Activated CD8-positive, alpha-beta memory T cell treated with anti-CD3 and anti-CD28 coated beads for 4 hours (primary cell): ENCODE results near the gene ABHD16B.
"Not testable (repeated sequence)": the region's sequence is repeated elsewhere in the genome, so short reads cannot be mapped to it uniquely, and the experiment has no call there.

Experiments used
- DNase-seq, 2 donors: peaks; one replicate each; pipeline ENCODE4 v3.0.0-alpha.2; 2020; ENCODE audit warnings: low read depth in 2 of 2

Gene ABHD16B

DNA sequence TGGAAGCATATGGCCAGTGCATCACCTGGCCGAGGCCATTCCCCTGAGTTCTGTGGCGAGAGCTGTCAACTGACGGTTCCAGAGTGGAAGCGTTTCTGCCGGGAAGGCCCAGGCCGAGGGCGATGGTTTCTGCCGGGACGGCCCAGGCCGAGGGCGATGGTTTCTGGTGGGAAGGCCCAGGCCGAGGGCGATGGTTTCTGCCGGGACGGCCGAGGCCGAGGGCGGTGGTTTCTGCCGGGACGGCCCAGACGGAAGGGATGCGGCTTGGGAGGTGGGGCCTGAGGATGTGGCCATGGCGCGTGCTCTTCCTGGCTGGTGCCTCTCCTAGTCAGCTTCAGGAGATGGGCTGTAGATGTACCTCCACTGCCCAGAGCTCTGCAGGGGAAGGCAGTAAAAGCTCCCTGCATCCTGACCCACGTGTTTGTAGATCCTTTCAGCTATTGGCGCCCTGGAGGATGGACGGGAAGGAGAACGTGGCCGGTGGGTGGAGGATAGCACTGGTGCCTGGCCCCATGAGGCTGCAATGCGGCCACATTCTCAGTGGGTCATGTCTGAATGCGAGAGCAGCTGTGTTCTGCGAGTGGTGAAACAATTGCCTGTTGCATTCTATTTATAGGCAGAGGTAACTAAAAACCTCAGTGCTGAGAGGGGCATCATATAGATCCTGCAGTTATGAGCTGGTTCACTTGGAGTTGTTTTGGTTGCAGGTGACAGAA, 16.6 kb downstream of the ABHD16B start:
- no peak for DNase-seq

DNA sequence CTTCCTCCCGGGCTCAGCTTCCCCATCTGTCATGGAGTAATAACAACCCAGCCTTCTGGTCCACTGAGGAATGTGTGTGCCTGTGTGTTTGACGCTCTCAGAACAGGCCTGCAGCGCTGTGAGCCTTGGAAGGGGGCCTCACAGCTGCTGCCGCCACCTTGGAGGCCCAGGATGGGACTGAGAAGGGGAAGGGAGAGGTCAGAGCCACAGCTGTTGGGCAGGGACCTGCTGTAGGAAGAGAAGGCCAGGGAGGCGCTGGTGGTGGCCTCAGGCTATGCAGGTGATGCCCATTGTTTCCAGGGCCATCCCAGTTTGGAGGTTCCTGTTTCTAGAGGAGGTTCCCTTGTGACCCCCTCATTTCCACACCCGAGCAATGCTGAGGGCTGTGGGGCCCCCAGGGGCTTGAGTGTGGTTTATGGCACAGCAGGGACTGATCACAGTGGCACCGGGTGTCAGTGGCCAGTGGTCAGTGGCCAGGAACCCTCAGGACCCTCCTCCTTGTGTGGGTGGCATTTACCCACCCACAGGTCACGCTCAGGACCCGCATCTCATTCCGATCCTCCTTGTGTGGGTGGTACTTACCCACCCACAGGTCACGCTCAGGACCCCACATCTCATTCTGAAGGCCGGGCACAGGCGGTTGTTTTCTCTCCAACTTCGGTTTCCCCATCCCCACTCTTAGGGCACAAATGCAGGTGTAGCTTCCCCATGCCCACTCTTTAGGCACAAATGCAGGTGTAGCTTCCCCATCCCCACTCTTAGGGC, 17.8 kb downstream of the ABHD16B start:
- no peak for DNase-seq

DNA sequence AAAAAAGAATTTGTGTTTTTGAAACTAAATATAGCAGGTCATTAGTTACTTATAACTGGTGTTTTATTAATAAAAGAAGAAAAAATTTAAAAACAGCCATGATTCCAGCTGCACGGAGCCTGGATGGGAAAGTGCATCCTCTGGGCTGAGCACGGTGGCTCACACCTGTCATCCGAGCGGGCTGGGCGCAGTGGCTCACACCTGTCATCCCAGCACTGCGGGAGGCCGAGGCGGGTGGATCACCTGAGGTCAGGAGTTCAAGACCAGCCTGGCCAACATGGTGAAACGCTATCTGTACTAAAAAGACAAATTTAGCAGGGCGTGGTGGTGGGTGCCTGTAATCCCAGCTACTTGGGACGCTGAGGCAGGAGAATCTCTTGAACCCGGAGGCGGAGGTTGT, 19.6 kb downstream of the ABHD16B start:
- DNase-seq, result not testable (repeated sequence)

DNA sequence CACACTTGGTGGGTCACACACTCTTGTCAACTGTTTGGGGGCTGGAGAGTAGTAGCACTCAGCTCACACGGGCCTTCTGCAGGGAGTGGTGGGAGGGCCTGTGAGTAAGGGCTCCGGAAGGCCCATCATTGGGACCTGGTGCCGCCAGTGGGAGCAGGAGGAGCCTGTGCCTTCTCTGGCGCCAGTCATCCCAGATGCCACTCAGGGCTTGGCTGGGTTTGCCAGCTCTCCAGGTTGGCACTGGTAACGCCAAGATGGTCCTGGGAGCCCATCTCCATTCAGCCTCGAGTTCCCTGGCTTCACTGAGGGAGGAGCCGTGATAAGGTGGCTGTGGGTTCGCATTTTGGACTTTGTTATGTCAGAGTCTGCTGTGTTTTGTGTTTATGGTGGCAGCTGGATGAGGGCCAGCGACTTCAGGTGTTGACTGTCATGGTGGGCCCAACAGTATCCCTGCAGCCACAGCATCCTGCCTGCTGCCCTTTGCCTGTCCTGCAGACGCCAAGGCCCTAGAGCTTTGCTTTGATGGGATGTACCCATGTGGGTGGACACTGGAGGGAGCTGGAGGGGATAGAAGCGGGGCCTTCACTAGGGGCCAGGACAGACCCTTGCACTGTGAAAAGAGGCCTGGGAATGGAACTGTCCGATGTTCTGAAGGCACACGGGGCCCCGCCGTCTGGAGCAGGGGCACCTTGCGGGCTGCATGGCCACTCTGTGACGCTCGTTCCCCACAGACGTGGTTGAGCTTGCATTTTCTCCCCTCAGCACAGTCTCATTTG, 20.3 kb downstream of the ABHD16B start:
- DNase-seq, result no peak

DNA sequence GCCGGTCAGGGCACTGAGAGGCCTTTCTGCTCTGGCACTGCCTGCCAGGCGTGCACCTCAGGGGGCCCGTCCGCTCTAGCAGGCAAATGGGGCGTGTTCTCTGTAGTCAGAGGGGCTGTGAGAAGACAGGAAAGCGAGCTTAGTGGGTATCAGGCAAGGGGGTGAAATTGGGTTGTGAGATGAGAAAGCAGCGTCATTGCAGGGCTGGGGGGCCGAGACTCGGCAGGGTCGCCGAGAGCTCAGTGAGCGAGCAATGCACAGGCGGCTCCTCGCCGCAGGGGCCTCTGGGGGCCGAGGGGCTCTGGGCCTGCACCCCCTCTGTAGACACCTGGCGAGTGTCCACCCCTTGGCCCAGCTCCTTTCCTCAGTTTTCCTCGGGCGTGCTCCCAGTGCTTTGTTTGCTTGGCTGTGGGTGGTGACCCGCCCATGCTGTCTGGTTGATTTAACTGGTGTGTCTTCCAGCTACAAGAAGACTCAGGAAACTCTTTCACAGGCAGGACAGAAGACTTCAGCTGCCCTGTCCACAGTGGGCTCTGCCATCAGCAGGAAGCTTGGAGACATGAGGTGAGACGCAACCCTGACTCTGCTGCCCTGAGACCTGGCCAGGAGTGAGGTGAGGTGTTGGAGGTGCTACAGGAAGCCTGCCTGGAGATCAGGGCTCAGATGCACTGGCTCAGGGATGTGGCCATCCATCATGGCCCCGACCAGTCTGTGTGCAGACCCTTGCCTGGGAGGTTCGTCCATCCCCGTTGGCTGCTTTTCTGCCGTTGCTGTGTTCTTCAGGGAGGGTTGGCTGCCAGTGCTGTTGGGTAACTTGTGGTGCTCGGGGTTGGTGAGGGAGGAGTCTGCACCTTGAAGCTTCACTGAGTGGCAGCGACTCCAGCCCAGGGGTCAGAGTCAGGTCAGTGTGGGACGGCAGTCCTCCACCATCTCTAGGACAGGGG, 21.2 kb downstream of the ABHD16B start:
- no peak for DNase-seq

DNA sequence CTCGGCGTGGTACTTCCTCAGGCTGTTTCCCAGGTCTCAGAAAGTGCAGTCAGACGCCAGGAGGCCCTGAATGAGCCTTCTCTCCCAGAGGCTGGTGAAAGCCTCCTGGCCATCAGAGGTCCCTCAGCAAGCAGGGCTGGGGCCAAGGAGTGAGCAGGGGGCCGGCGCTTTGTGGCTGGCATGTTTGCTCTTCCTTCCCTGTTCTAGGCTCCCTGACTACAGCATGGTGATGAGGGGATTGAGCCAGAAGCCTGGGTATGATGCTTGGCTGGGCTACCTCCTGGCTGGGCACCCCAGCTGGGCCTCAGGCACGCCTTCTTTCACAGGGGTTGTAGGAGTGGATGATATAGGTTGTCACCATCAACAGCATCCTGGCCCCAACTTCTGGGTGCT, 21.9 kb downstream of the ABHD16B start:
- no peak for DNase-seq

DNA sequence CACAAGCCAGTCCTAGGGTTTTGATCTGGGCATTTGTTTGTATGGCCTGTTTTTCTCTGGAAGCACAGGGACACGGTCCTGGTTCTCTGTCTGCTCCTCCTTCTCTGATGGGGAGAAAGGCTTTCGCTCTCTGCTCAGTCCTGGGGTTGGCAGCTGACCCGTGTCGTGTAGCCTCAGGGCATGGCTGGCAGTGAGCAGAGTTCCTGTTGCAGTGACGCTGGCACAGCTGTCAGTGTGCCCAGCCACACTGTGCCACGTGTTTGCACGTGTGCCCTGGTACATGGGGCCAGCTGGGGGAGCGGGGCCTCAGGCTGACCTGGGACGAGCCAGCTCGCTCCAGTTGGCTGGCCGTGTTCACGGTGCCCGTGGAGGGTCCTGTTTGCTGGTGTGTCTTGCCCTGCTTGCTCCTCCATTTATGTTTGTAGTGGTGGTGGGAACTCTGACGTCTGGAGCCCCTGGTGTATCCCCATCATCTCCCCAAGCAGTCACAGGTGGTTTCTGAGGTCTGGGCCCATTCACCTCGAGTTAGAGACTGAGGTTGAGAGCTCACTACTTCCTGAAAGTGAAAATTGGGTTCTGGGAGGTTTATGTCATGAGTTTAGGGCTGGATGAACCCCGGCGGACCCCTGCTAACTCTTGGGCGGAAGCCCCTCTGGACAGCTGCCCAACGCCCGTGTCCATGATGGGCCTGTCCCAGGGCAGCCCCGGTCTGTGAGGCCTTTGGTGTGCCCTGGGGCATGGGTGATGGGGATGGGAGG, 23.4 kb downstream of the ABHD16B start:
- DNase-seq, result no peak

DNA sequence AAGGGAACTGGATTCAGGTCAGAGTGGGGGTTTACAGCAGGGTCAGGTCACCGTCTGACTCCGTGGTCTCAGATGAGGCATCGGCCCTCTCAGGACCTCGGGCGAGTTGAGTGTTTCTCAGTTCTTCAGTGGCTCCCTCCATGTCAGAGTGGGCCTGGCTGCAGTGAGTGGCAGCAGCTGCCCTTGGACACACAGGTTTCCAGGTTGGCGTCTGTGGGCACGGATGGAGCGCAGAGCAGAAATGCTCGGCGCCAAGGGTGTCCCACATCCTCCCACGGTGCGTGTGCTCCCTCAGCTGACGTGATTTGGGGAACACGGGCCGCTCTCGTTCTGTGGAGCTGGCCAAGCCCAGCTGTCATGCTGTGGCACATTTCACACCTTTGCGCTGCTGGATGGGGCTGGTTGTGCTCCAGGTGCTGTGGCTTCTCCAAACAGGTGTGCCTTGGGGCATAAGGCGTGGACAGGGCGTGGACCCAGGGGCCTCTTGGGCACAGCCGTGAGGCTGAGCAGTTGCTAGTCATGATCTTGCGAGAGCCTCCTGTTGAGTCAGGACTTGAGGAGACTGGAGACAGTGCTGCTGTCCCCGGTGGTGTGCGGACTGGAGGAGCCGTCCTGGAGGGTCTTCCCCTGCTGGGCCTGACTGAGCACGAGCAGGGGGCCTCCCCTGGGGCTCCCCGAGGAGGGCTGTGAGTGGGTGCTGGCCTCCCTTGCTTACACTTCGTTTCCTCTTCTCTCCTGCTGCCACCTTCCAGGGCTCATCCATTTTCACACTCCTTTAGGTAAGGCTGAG, 24.2 kb downstream of the ABHD16B start:
- DNase-seq, result no peak

DNA sequence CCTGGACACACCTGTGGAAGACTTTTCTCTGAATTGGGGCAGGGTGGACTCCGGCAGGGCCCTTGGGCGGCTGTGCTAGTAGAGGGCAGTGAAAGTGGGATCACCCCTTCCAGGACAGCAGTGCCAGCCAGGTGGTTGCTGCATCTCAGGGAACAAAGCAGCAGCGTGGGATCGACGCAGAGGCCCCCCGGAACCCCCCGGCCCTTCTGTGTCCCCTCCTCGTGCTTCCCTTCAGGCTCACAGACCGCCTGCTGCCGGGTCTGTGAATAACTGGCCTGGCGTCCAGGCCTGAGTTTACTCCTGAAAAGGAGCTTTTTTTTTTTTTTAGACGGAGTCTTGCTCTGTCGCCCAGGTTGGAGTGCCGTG, 24.7 kb downstream of the ABHD16B start:
- no peak for DNase-seq

DNA sequence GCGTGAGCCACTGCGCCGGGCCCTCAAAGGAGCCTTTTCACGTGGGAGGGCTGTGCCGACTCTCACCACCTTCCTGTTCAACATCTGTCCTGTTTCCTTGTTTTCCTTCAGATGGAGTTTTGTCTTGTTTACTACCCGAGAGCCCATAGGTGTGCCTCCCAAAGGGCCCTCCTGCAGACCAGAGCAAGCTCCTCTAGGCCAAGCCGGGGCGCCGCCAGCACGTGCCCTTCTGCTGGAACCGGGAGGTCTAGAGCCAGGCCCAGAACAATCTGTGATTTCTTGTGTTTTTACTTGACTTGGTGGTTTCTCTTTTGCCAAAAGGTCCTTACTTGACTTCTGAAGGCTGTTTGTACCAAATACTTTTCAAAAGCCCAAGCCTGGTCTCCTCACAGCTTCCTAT, 25.6 kb downstream of the ABHD16B start:
- no peak for DNase-seq

DNA sequence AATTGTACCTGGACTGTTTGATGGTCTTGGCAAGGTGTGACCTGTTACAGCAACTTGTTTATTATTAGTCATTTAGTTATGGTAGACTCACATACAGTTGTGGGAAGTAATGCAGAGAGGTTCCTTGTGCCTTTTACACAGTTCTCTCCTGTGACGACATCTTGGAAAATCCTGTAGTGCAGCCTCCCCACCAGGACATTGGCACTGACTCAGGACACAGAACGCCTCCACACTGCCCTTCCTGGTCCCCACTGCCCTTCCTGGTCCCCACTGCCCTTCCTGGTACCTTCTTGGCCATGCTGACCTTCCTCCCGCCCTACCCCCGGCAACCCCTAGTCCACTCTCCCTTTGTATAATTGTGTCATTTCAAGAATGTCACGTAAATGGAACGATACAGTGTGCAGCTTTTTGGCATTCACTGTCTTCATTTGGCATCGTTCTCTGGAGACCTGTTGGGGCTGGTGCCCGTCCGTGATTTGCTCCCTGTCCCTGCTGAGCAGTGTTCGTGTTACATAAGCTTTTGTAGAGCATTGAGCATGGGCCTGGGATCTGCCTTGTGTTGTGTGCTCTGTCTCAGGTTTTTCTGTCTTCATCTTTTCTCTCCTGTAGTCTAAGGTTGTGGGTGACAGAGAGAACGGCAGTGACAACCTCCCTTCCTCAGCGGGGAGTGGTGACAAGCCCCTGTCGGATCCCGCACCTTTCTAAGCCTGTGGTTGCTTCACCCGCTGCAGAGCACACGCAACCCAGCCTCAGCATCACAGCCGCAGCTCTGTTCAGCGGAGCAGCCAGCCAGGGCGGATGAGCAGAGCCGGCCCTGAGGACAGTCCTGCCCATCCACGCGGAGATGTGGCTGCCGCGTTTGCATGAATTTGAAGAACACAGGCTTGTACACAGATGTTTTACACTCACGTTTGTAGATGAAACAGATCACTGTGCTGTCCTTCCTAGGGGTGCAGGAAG, 28.2 kb downstream of the ABHD16B start:
- no peak for DNase-seq

DNA sequence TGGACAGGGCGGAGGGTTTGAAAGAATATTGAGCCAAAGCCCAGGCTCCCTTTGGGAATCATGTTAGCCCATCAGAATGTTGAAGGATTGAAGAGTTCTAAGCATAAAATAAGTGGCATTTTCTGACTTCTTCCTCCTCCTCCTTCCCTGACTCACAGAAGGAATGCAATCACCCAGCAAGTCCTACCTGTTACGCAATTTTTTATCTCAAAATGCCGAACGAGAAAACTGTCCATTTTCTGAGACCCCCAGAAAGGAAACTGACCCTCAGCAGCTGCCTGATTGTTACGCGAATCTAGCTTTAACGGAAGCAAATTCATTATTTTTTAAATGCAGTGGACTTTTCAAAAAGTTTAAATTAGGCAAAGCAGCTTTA, 28.9 kb downstream of the ABHD16B start:
- DNase-seq, result no peak

DNA sequence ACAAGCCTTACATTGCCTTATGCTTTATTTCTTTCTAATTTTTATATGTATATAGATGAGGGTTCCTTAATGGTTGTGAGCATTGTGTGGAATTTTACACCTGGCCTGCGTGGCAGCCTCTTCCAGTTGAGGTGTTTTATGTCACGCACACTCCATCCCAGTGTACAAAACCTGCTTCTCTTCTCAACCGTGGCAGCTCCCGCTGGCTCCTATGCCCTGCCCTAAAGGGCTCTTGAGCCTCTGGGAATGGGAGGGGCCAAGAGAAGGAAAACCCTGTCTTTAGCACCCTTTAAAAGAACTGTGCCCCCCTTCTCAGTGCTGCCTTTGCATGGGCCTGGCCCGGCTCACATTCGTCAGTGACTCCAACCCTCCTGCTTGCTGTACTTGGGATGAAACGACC, 29.3 kb downstream of the ABHD16B start:
- no peak for DNase-seq

DNA sequence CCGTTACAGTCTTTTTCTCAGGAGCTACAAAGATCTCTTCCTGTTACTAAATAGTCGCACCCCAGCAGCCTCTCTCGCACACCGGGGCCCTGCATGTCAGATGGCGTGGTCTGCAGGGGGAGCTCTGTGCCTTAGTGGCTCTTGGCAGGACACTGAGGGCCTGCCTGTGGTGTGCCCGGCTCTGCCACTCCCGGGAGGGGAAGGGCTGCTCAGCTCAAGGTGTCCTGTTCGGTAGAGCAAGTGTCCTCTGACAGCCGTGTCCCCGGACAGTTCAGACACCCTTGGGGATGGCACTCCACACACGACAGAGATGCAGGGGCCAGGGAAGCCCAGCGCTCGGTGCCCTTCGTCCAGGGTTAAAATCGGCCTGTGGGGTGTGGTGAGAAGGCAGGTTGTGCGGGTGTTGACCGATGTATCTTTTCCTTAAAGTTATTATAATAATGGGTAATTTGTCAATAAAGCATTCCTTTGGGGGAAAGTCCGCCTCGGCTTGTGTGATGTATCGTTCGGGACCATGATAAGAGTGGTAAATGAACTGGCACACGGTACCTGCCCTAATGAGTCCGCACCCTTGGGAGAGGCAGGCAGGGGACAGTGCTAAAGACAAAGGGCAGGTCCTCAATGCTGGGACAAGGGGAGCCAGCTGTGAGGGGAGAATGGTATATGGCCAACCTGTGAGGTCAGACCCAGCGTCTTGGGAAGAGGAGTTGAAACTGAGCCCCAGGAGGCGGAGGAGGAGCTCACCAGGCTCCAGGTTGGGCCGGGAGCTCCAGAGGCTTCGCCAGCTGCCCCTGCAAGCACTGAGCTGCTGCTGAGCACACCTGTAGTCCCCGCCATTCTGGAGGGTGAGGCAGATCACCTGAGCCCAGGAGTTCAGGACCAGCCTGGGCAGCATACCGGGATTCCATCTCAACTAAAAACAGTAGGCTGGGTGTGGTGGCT, 30.0 kb downstream of the ABHD16B start:
- DNase-seq, result no peak

DNA sequence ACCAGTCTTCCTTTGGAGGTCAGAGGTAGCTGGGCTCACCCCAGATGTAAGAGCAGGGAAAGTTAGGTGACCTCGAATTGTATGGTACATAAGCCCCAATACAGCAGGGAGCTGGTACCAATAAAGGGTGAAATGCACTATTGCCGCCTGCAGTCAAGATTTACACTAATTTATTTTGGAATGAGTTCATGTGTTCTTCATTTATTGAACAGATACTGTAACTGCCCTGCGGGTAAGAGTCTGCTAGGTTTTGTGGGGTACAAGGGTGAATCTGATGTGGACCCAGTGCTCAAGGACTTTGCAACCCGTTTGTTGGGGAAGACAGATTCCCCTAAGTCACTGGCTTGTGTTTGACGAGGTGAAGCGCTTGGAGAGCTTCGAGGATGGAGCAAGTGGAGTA, 31.1 kb downstream of the ABHD16B start:
- no peak for DNase-seq

DNA sequence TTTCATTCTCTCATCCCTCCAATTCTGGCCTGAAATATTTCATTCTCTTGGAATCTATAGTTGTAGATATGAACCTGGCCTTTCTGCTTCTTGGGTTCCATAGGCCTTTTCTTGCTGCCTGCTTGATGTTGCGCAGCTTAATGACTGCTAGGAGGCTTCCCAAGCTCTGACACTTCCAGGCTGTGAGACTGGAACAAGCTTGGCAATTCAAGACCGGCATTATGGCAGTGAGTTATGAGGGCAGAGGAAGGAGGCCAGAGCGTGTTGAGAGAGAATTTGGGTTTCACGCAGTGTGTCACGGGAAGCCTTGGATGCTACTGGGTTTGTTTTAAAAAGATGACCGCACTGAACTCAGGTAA, 32.7 kb downstream of the ABHD16B start:
- no peak for DNase-seq

DNA sequence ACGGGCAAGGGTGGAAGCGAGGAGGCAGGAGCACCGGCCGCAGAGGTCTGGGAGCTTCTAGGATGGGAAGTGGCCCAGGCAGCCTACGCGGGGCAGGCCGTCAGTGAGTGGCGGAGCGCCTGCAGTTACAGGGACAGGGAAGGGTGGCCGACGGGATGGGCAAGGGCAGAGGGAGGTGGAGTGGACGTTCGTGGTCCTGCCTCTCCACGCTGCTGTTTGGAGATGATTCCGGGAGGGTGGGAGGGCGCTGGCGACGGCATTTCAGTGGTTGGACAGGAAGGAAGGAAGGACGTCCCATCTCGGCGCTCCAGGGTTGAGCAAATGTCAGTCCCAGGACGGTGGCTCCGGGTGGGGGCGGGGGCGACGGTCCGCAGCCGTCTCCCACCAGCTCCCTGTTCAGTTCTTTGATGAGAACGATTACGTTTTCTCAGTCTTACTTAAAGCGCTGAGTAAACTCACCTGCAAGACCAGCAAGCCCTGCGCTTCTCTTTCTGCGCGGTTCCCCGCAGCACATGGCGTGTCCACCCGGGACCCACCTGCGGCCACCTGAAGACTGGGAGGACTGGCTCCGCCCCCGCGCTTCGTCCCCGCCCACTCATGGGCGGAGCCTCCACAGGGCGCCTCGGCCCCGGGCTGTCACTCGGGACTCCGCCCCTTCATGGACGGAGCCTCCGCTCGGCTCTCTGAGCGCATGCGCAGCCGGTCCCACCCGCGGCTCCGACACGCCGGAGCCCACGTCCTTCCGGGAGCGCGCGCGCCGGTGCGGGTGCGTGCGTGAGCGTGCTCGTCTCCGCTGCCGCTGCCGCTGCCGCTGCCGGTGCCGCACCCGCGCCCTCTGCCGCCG, 33.3 kb downstream of the ABHD16B start, which contains the start of gene DNAJC5:
DNAJC5 (plus strand) TSS at position 769 of the 844 bp plus-strand sequence. CDS start 33,220 bp downstream, outside the sequence.
- DNase-seq, result peak; percentile 93 to 94
